Sigmoid colon (tissue), 4 donors: ENCODE measurements around the gene PPM1F.

ENCODE experiments used
- CTCF ChIP-seq, 4 experiments: fragments of 450-650 bp in 3 of 4; fragments of 200-600 bp in 1 of 4; IDR thresholded peaks; one replicate each; pipeline ENCODE4 v1.5.1; 2016 to 2019; ENCODE audit warnings: antibody characterized with exemption in 4 of 4, mild to moderate bottlenecking in 3 of 4, moderate library complexity in 2 of 4
- EP300 ChIP-seq, 4 donors: sonication (generic); formaldehyde crosslinking; IDR thresholded peaks; one replicate each; pipeline ENCODE4 v1.6.1; 2017; ENCODE audit warnings: antibody characterized with exemption in 4 of 4
- POLR2A ChIP-seq, 2 donors: fragments of 450-650 bp; IDR thresholded peaks; one replicate each; pipeline ENCODE4 v1.6.1; 2016; ENCODE audit warnings: antibody characterized with exemption in 2 of 2, mild to moderate bottlenecking in 2 of 2, moderate library complexity in 2 of 2
- POLR2AphosphoS5 ChIP-seq, 4 donors: sonication (generic); formaldehyde crosslinking; IDR thresholded peaks; one replicate each; pipeline ENCODE4 v1.6.1; 2017; ENCODE audit warnings: antibody characterized with exemption in 4 of 4

GRCh38 chr22:21907638-21908522, 44.8 kb downstream of the PPM1F start:
- TF ChIP-seq CTCF (IDR thresholded peaks at IDR 0.05) (no peak), POLR2AphosphoS5 (IDR thresholded peaks at IDR 0.05) (no peak), EP300 (IDR thresholded peaks at IDR 0.05) (no peak), POLR2A (IDR thresholded peaks at IDR 0.05) (no peak)
